Skeletal muscle satellite cell (primary cell): ENCODE data around the gene PPFIA4.

Experiments used
- H3K27me3 ChIP-seq: 2 replicates; pipeline ENCODE4 v1.7.0; 2013; ENCODE audit warnings: low read length; ENCODE audit not compliant: control insufficient read depth, insufficient read depth
- H3K36me3 ChIP-seq: 2 replicates; pipeline ENCODE4 v1.7.0; 2013; ENCODE audit warnings: mild to moderate bottlenecking, control low read depth, low read length; ENCODE audit not compliant: insufficient read depth
- H3K4me1 ChIP-seq: 2 replicates; pipeline ENCODE4 v1.7.0; 2013; ENCODE audit warnings: low read length; ENCODE audit not compliant: control insufficient read depth, insufficient read depth
- H3K4me2 ChIP-seq: 2 replicates; pipeline ENCODE4 v1.7.0; 2013; ENCODE audit warnings: mild to moderate bottlenecking, low read length
- H3K4me3 ChIP-seq: 2 replicates; pipeline ENCODE4 v1.7.0; 2013; ENCODE audit warnings: low read length
- H3K9ac ChIP-seq: 2 replicates; pipeline ENCODE4 v1.7.0; 2013; ENCODE audit warnings: mild to moderate bottlenecking, low read depth, low read length, moderate library complexity
- H3K9me3 ChIP-seq: replicated peaks from 2 replicates; pipeline ENCODE4 v1.7.0; 2013; ENCODE audit warnings: mild to moderate bottlenecking, control low read depth, low read length

PPFIA4 gene

DNA sequence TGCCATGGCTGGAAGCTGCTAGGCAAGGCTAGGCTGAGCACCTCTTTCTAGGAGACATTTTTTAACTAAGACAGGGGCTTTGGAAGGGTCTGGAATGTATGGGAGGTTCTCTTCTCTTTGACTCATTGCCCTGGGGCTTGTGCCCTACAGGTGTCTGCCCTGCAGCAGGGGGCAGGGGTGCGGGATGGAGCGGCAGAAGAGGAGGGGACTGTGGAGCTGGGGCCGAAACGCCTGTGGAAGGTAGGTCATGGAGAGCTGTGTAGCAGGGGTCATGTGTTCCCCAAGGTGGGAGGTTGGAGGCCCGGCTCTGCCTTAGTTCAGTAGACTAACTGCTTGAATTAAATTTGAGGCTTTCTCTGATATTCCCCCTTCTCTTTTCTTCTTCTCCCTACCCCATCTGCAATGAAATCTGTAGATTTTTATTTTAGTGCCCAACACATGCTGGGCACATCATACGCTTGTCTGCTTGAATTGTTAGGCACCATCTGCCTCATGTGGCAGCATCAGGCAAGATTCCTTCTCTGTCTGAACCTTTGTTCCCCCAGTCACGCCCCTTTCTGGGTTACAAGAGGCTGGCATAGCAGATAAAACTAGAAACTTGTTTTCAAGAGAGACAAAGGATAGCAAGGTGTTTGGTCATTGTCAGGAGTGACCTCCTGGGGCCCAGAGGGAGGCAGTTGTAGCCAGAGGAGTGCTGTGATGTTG, 18.4 kb downstream of the PPFIA4 start:
- Histone ChIP-seq H3K36me3 (peaks cover 13% of the 10 kb centered on the region), H3K27me3 (peaks cover 2% of the 10 kb centered on the region)

DNA sequence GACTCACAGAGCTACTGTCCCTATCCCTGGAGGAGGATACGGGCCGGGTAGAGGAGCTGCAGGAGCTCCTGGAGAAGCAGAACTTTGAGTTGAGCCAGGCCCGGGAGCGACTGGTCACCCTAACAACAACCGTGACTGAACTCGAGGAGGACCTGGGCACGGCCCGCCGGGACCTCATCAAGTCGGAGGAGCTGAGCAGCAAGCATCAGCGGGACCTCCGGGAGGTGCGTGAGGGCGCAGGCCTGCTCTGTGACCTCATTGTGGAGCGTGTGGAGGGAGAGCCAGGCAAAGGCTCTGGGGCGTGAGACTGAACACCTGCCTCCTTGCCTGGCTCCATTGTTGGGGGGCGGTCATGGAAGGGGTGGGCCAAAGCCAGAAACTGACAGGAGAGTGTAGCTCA, 19.0 kb downstream of the PPFIA4 start:
- Histone ChIP-seq H3K36me3 (peaks cover 13% of the 10 kb centered on the region), H3K27me3 (no peaks in the 10 kb centered on the region), H3K4me2 (no peak overlapping the region), H3K4me1 (peaks cover 37% of the 10 kb centered on the region), H3K9ac (no peak overlapping the region), H3K9me3 (no peaks in the 10 kb centered on the region), H3K4me3 (no peak overlapping the region)

More for the DNA sequence above, 18.4 kb downstream of the PPFIA4 start:
- H3K4me3 ChIP-seq, result no peak overlapping the region
- H3K4me1 ChIP-seq, result peaks cover 39% of the 10 kb centered on the region
- H3K4me2 ChIP-seq, result no peak overlapping the region
- no peaks in the 10 kb centered on the region for H3K9me3 ChIP-seq
- no peak overlapping the region for H3K9ac ChIP-seq

DNA sequence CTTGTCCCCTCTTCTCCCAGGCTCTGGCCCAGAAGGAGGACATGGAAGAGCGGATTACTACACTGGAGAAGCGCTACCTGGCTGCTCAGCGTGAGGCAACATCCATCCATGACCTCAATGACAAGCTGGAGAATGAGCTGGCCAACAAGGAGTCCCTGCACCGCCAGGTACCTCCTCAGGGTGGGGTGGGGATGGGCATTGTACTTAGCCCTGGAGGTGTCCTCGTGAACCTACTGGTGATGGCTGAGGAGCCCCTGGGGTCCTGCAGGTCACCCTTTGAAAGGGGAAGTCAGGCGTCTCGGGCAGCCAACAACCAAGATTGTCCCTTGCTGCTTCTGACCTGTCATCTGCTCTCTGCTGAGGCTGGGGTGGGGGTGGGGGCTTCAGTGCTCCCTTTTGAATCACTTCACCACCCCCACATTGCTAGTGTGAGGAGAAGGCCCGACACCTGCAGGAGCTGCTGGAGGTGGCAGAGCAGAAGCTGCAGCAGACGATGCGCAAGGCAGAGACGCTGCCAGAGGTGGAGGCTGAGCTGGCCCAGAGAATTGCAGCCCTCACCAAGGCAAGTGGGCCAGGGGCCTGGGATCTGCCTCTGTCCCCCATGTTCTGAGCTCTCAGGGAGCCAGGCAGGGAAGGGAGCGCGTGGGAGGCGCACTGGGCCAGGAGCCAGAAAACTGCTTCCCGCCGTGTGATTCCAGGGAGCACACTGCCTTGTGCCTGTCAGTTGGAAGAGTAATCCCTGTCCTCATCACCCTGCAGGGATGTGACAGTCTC, 19.7 kb downstream of the PPFIA4 start:
- H3K27me3 ChIP-seq, result peaks cover 3% of the 10 kb centered on the region
- H3K36me3 ChIP-seq, result peaks cover 13% of the 10 kb centered on the region

GRCh38 chr1:203046984-203047630, 20.8 kb downstream of the PPFIA4 start:
- H3K4me1 ChIP-seq, result peaks cover 37% of the 10 kb centered on the region
- peak overlapping the region; percentile 12 for H3K9ac ChIP-seq
- peak overlapping the region; percentile 60 for H3K4me2 ChIP-seq
- no peak overlapping the region for H3K4me3 ChIP-seq
- peaks cover 13% of the 10 kb centered on the region for H3K36me3 ChIP-seq
- no peaks in the 10 kb centered on the region for H3K9me3 ChIP-seq
- peaks cover 3% of the 10 kb centered on the region for H3K27me3 ChIP-seq

More for the DNA sequence above, 19.7 kb downstream of the PPFIA4 start:
- H3K4me2 ChIP-seq, result no peak overlapping the region
- H3K4me3 ChIP-seq, result no peak overlapping the region
- H3K9ac ChIP-seq, result no peak overlapping the region
- H3K9me3 ChIP-seq, result no peaks in the 10 kb centered on the region
- H3K4me1 ChIP-seq, result peaks cover 37% of the 10 kb centered on the region

- H3K9me3 ChIP-seq, result no peaks in the 10 kb centered on the region
- peaks cover 13% of the 10 kb centered on the region for H3K36me3 ChIP-seq
- H3K4me1 ChIP-seq, result peaks cover 36% of the 10 kb centered on the region
- H3K4me3 ChIP-seq, result no peak overlapping the region
- H3K27me3 ChIP-seq, result peaks cover 3% of the 10 kb centered on the region
- H3K9ac ChIP-seq, result no peak overlapping the region
- no peak overlapping the region for H3K4me2 ChIP-seq
Observed at GRCh38 chr1:203048086-203048485, 21.8 kb downstream of the PPFIA4 start.

DNA sequence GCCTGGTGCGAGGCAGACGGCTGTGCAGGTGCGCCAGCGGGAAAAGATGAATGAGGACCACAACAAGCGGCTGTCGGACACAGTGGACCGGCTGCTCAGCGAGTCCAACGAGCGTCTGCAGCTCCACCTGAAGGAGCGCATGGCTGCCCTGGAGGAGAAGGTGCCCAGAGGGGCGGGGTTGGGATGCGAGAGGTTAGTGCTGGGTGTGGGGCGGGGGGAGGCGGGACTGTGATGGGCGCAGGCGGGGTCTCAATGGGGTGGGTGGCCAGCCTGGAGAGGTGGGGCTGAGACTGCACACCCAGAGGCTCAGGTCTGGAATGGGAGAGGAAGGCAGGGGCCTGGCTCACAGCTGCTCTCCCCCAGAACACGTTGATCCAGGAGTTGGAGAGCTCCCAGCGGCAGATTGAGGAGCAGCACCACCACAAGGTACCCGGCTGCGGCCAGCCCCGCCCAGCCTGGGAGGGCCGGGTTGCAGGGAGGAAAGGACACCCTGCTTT, 22.3 kb downstream of the PPFIA4 start:
- no peak overlapping the region for H3K9ac ChIP-seq
- H3K9me3 ChIP-seq, result no peaks in the 10 kb centered on the region
- peaks cover 13% of the 10 kb centered on the region for H3K36me3 ChIP-seq
- peaks cover 36% of the 10 kb centered on the region for H3K4me1 ChIP-seq
- peaks cover 3% of the 10 kb centered on the region for H3K27me3 ChIP-seq
- H3K4me3 ChIP-seq, result no peak overlapping the region
- H3K4me2 ChIP-seq, result no peak overlapping the region

- Histone ChIP-seq H3K36me3 (peaks cover 13% of the 10 kb centered on the region), H3K4me2 (no peak overlapping the region), H3K27me3 (peaks cover 3% of the 10 kb centered on the region), H3K4me1 (peaks cover 36% of the 10 kb centered on the region), H3K9me3 (no peaks in the 10 kb centered on the region), H3K9ac (no peak overlapping the region), H3K4me3 (no peak overlapping the region)
Observed at GRCh38 chr1:203049077-203049476, 22.8 kb downstream of the PPFIA4 start.

DNA sequence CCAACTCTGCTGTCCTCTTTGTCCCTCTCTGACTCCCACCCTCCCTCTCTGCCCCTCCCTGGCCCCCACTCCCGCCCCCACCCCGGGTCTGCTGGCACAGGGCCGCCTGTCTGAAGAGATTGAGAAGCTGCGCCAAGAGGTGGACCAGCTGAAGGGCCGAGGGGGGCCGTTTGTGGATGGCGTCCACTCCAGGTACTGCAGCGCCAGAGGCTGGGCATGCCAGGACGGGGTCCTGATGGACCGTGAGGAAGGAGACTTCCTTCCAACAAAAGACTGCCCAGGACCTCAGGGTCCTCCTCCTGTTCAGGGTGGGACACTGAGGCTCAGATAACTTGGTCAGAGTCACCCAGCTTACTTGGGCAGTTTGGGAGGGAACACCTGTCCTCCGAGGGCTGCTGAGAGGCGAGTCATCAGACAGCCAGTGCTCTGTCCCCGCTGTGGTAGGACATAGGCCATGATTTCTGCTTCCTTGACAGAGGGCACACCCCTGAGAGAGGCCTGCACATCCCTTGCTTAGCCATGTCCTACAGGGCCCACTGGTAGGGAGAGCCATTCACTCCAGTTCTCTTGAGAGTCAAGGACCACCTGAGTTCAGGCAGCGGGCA, 23.4 kb downstream of the PPFIA4 start:
- H3K27me3 ChIP-seq, result peaks cover 3% of the 10 kb centered on the region
- no peak overlapping the region for H3K4me3 ChIP-seq
- H3K4me1 ChIP-seq, result peaks cover 36% of the 10 kb centered on the region
- H3K9me3 ChIP-seq, result no peaks in the 10 kb centered on the region
- peaks cover 12% of the 10 kb centered on the region for H3K36me3 ChIP-seq
- no peak overlapping the region for H3K9ac ChIP-seq
- H3K4me2 ChIP-seq, result no peak overlapping the region

DNA sequence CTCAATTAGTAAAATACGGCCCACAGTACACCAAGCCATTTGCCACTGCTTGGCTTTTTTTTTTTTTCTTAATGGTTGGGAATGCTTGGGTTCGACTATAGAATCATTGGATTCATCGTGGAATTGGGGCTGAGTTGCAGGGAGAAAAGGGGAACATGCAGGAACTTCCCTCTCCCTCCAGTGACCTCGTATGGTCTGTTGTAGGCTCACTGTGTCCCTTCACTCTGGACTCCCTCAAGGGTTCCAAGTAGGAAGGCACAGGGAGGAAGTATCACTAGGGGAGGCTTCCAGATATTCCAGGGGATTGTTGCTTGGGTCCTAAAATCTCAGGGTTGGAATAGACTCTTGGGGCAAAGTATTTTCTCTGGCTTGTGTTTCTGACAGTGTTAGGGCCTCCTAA, 24.5 kb downstream of the PPFIA4 start:
- Histone ChIP-seq H3K4me2 (no peak overlapping the region), H3K36me3 (peaks cover 8% of the 10 kb centered on the region), H3K4me1 (peaks cover 36% of the 10 kb centered on the region), H3K9me3 (no peaks in the 10 kb centered on the region), H3K27me3 (peaks cover 3% of the 10 kb centered on the region), H3K9ac (no peak overlapping the region), H3K4me3 (no peak overlapping the region)

- Histone ChIP-seq H3K4me2 (no peak overlapping the region), H3K9me3 (no peaks in the 10 kb centered on the region), H3K27me3 (peaks cover 3% of the 10 kb centered on the region), H3K9ac (no peak overlapping the region), H3K36me3 (peaks cover 15% of the 10 kb centered on the region), H3K4me1 (peaks cover 25% of the 10 kb centered on the region), H3K4me3 (no peak overlapping the region)
Observed at GRCh38 chr1:203051841-203052324, 25.6 kb downstream of the PPFIA4 start.

GRCh38 chr1:203052601-203053000, 26.3 kb downstream of the PPFIA4 start:
- Histone ChIP-seq H3K27me3 (peaks cover 3% of the 10 kb centered on the region), H3K4me3 (no peak overlapping the region), H3K9me3 (no peaks in the 10 kb centered on the region), H3K9ac (no peak overlapping the region), H3K4me2 (no peak overlapping the region), H3K4me1 (peaks cover 19% of the 10 kb centered on the region), H3K36me3 (peaks cover 16% of the 10 kb centered on the region)
